ENCODE measurements around the gene PMFBP1. TPM values are rescaled to one million over a fixed set of nuclear protein-coding genes. Genes with fewer than 3 reads are reported as not detected.

The PMFBP1 gene
- polyA plus RNA-seq, 3 donors, result 3.5 to 6.6 (median 6.2) TPM

GRCh38 chr16:72189865-72190371, 18.0 kb upstream of the PMFBP1 start:
- no peak for DNase-seq

DNA sequence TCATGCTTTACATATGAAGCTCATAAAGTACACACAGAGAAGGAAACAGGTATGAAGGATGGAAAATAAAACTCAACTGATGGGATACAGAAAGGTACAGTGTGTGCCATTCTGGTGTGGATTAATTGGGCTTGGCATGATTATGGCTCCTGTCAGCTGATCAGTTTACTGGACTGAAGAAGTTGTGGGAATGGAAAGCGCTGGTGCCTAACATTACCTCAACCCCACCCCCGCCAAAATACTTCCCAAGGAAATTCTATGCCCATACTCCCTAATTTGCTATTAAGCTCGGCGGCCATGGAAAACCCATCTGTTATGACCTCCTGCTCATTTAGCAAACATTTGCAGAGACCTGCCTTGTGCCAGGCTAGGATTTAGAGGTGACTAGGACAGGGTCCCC, 16.6 kb upstream of the PMFBP1 start:
- DNase-seq, result peak; percentile 72

GRCh38 chr16:72187551-72187950, 15.6 kb upstream of the PMFBP1 start:
- no peak for DNase-seq

GRCh38 chr16:72182976-72183375, 11.0 kb upstream of the PMFBP1 start:
- no peak for DNase-seq

GRCh38 chr16:72179204-72179970, 7.4 kb upstream of the PMFBP1 start:
- DNase-seq, result no peak

- no peak for DNase-seq
Observed at GRCh38 chr16:72174726-72175125, 2.8 kb upstream of the PMFBP1 start.

DNA sequence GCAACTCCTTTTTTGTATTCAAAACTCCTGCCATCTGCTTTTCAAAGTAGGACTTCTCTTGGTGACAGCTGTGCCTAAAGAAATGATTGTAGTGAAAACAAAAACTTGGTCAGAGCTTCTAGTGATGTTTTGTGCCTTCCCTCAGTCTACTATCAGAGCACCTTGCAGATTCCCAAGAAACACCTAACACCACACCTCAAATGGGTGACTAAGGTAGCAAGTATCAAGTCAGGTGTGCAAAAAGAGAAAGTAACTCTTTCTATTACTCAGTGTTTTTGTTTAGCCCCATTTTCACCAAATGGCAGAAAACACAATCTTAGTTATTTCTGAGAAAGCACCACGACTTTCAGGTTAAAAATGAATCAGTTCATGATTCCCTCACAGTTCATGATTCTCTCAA, 2.0 kb upstream of the PMFBP1 start:
- no peak for DNase-seq

- no peak for DNase-seq
Observed at GRCh38 chr16:72171236-72171635, 719 bp downstream of the PMFBP1 start.

- no peak for DNase-seq
Observed at GRCh38 chr16:72169708-72170107, 2.2 kb downstream of the PMFBP1 start.

DNA sequence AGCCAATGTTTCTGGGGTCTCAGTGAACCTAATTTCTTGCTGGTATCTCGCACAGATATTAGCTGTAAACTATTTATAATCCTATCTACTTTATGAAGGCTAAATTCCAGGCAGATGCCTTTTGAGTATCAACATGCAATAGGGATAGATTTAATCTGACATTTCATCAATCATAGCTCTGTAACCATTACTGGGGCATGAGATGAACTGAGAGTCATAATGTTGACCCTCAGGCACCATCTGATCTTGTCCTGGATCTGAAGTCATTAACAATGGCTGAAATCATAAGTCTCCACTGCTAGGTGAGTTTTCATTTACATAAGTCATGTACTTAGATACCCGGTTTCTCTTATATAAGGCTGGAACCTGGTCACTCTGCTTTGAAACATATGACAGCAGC, 3.6 kb downstream of the PMFBP1 start:
- no peak for DNase-seq

DNA sequence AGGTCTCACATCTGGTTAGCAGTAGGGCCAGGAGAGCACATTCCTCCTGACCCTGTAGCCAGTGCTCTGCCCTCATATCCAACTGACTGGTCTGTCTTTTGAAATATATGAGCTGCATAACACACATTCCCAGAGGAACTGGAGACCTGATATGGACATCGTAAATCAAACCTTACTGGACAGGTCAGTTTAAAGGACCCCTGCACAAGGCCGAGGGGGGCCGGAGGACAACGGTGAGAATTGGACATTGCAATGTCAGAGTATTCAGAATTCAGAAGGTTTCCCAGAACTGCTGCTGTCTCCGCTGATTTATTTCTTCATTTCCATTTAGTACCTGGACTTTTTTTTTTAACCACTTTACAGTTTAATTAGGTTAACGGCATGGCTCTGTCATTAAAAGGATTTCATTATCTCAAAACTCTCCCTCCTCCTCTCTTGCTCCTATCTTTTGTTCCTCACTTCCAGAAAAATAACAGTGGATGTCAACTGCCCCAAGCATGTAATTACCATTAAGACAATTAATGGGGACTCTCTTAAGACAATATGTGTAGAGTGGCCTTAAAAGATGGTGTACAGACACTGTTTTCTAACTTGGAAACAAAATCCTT, 4.9 kb downstream of the PMFBP1 start:
- no peak for DNase-seq

- DNase-seq, result no peak
Observed at GRCh38 chr16:72166151-72166550, 5.8 kb downstream of the PMFBP1 start.

- DNase-seq, result no peak
Observed at GRCh38 chr16:72164691-72165090, 7.3 kb downstream of the PMFBP1 start.

- no peak for DNase-seq
Observed at GRCh38 chr16:72162105-72162692, 9.8 kb downstream of the PMFBP1 start.

GRCh38 chr16:72159801-72160200, 12.2 kb downstream of the PMFBP1 start:
- DNase-seq, result no peak

- peak; percentile 17 for DNase-seq
Observed at GRCh38 chr16:72159386-72159785, 12.6 kb downstream of the PMFBP1 start.

DNA sequence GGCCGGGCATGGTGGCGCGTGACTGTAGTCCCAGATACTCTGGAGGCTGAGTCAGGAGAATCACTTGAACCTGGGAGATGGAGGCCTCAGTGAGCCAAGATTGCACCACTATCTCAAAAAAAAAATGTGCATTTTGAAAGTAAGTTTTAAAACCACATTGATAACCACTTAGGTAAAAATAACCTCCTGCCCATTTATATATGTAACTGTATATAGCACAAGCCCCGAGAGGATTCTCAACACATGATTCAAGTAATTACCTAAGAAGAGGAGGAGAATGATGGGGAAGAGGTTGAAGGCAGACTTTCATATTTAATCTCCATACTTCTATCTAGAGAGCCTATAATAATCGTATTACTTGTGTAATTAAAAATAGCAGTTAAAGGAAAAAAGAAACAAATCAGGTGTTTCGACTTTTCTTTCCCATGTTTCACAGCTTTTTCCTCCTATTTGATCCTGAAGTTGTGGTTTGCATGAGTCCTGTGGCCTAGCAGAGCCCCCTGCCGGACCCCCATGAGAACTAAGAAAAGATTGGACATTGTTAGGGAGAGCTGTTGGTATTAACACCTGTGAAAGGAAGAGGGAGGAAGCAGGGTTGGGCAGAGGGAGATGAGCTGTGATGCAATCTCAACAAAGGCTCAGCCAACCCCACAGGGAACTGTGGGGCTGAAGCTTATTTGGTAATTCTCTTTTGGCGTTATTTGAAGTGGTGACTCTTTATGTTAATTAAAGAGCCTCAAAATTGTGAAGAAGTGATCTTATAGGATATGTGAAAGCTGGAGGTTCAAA, 22.1 kb downstream of the PMFBP1 start:
- no peak for DNase-seq

DNA sequence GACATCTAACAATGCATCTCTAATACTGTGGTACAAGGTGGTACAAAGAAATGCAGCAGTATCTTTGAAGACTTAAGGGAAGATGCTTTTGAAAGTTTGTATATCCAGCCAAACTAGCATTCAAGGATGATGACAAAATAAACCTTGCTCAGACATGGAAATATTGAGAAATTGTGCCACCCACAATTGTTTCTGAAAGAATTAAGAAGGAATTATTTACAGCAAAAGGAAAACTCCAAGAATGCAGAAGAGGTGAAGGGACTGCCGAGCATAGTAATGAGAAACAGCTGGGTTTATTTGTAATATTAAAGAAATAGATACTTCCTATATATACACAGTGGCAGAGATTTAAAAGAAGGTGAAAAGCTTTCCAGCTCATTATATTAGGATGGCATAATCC, 29.5 kb downstream of the PMFBP1 start:
- DNase-seq, result no peak

DNA sequence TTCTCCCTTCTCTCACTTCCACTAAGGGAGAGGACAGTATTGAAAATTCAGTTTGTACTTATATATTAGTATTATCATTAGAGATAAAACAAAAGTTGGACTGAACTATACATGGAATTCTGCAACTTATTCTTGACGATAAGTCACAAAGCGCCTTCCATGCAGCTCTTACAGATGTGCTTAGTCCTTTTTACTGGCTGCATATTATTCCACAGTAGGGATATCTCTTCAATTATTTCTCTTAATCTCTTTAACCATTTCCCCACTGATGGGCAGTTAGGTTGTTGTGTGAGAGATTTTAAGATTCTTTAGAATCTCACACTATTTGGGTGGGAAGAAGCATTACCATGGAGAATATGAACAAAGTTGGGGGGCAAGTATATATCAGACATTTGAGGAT, 32.0 kb downstream of the PMFBP1 start:
- no peak for DNase-seq

GRCh38 chr16:72138064-72138572, 33.8 kb downstream of the PMFBP1 start:
- DNase-seq, result no peak

GRCh38 chr16:72137380-72138063, 34.4 kb downstream of the PMFBP1 start:
- DNase-seq, result no peak

DNA sequence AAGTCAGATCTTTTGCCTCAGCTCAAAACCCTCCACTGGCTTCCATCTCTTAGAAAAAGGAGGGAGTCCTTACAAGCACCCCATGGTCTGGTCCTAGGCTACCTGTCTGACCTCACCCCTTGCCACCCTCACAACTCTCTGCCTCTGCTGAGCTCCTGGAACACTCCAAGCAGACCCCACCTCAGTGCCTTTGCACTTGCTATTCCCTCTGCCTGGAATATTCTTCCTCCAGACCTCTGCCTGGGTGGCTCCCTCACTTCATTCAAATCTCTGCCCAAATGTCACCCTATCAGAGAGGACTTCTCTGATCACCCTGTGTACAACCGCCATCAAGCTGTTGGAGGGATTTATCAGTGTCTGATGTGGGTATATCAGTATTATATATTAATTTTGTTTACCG, 37.4 kb downstream of the PMFBP1 start:
- DNase-seq, result no peak

All from renal pelvis (tissue), 4 donors.